Activated CD4-positive, alpha-beta T cell treated with anti-CD3 and anti-CD28 coated beads, Interleukin-2, amount 50 U/mL, for 1 hour (primary cell): ENCODE results near the gene NOS1.

Source experiments
- DNase-seq: peaks from one replicate; pipeline ENCODE4 v3.0.0-alpha.2; 2020

NOS1 gene

GRCh38 chr12:117166107-117166506 is 195.3 kb downstream of the NOS1 start:
- no peak for DNase-seq

- DNase-seq, result no peak
Observed at GRCh38 chr12:117165342-117165741, 196.1 kb downstream of the NOS1 start.

GRCh38 chr12:117162633-117163032 is 198.8 kb downstream of the NOS1 start:
- no peak for DNase-seq

- DNase-seq, result no peak
Observed at GRCh38 chr12:117162167-117162539, 199.3 kb downstream of the NOS1 start.

GRCh38 chr12:117161460-117162166 is 199.8 kb downstream of the NOS1 start:
- no peak for DNase-seq

GRCh38 chr12:117159674-117160073 is 201.8 kb downstream of the NOS1 start:
- DNase-seq, result no peak

GRCh38 chr12:117158911-117159553 is 202.4 kb downstream of the NOS1 start:
- no peak for DNase-seq
